GM18858 (cell line): Measurements from ENCODE around the gene TNIP1.
A peak's percentile ranks its signal among the peaks of the same experiment; 100 is the strongest.

Experiments used
- ATAC-seq: cut with Tn5 transposase; IDR thresholded peaks from one replicate; pipeline ENCODE4 v1.9.1; 2021; ENCODE audit not compliant: unreplicated experiment

The TNIP1 gene

GRCh38 chr5:151106509-151106908 is 25.7 kb upstream of the TNIP1 start:
- ATAC-seq, result no peak

GRCh38 chr5:151106043-151106442 is 25.2 kb upstream of the TNIP1 start:
- ATAC-seq, result no peak

GRCh38 chr5:151105561-151105960 is 24.7 kb upstream of the TNIP1 start:
- ATAC-seq, result no peak

- no peak for ATAC-seq
Observed at GRCh38 chr5:151104795-151105194, 24.0 kb upstream of the TNIP1 start.

- ATAC-seq, result no peak
Observed at GRCh38 chr5:151101746-151102145, 20.9 kb upstream of the TNIP1 start.

- ATAC-seq, result no peak
Observed at GRCh38 chr5:151101151-151101550, 20.3 kb upstream of the TNIP1 start.

GRCh38 chr5:151100681-151101080 is 19.8 kb upstream of the TNIP1 start:
- ATAC-seq, result no peak

- no peak for ATAC-seq
Observed at GRCh38 chr5:151098768-151099121, 17.9 kb upstream of the TNIP1 start.

GRCh38 chr5:151097820-151098767 is 17.3 kb upstream of the TNIP1 start:
- peak; percentile 23 for ATAC-seq

GRCh38 chr5:151097061-151097460 is 16.2 kb upstream of the TNIP1 start:
- no peak for ATAC-seq

- ATAC-seq, result no peak
Observed at GRCh38 chr5:151096001-151096373, 15.2 kb upstream of the TNIP1 start.

GRCh38 chr5:151095341-151096000 is 14.6 kb upstream of the TNIP1 start:
- no peak for ATAC-seq

- no peak for ATAC-seq
Observed at GRCh38 chr5:151094852-151095245, 14.0 kb upstream of the TNIP1 start.

GRCh38 chr5:151094030-151094851 is 13.4 kb upstream of the TNIP1 start:
- peak; percentile 60 for ATAC-seq

GRCh38 chr5:151093476-151093889 is 12.6 kb upstream of the TNIP1 start:
- no peak for ATAC-seq

- ATAC-seq, result no peak
Observed at GRCh38 chr5:151092762-151093161, 11.9 kb upstream of the TNIP1 start.

GRCh38 chr5:151089726-151090125 is 8.9 kb upstream of the TNIP1 start:
- ATAC-seq, result no peak

- ATAC-seq, result no peak
Observed at GRCh38 chr5:151088986-151089385, 8.2 kb upstream of the TNIP1 start.

GRCh38 chr5:151087486-151087885 is 6.7 kb upstream of the TNIP1 start:
- no peak for ATAC-seq

- ATAC-seq, result peak; percentile 59
Observed at GRCh38 chr5:151086905-151087360, 6.1 kb upstream of the TNIP1 start.

GRCh38 chr5:151086192-151086869 is 5.5 kb upstream of the TNIP1 start:
- ATAC-seq, result no peak
